Kasumi-1 (cell line): ENCODE results near the gene OSBPL3.
A peak's percentile ranks its signal among the peaks of the same experiment; 100 is the strongest.
"Not testable (repeated sequence)": the region's sequence is repeated elsewhere in the genome, so short reads cannot be mapped to it uniquely, and the experiment has no call there.

Experiments used
- DNase-seq, 2 experiments: peaks; one replicate each; lab custom pipeline; 2025; lab: John Stamatoyannopoulos, UW

Gene OSBPL3

DNA sequence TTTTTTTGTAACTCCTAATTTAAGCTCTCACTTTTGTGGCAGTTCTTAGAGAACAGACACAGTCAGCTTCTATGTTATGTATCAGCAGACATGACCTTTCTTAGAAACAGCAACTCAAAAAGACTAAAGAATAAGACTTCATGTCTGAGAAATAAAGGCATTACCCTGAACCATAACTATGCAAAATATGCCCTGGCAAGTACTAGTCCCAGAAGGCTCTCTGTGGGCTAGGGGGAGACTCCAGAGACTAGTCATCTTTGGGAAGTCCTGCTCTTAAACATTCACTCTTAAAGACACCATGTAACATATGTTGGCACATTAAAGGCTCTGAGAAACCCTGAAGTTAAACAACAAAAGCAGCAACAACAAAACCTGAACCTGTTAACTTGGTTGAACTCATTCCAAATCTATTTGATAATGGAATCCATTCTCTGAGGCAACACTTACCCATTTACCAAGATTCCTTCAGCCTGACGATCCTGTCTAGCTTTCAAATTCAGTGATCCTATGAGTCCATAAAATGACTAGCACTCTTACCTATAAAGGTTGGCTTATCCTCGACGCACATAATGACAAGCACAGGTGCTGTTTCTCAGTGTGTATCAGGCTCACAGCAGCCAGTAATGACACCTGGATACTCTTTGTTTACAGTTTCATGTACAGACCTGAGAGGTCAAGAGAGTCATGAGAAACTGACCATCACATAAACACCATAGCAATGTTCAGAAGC lies 62.3 kb downstream of the OSBPL3 start:
- DNase-seq = no peak

DNA sequence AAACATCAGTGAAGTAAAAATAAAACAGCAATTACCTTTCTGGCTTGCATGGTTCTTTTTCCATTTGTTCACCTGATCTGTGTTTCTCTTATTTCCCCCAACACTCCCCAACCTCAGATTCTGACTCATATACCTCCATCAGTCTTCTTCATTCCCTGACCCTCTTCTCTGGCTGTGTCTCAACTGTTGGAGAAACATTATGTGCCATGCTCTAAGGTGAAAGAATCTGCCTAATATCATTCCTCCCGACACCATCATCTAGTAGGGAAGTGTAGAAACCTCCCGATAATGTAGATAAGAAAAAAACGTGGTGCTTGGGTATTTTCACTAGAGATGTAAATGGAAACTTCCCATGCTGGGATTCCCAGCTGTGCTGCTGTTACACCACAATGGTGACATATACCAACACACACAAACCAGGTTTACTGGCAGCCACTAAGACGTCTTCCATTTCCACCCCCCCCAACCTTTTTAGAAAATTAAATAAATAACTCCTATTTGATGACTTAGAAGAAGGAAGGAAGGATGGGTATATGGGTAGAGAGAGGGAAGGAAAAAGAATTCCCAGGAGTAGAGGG lies 63.4 kb downstream of the OSBPL3 start:
- DNase-seq = no peak

DNA sequence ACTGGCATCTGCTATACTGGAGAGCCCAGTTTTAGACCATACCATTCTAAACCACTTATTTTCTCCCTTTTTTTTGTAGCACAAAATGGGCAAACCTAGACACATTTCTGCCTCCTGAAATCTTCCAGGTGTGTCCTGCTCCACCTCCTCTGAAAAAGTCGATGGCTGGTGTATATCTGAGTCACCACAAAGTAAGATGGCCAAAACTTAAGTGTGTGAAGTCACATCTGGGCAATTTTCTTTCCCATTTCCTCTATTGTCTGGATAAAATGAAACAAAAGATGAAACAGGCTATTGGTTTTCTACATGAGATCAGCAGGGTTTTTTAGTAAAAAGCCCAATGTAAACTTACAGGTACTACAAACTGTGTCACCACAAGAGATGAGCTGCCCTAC lies 65.5 kb downstream of the OSBPL3 start:
- no peak for DNase-seq

- DNase-seq = no peak
Measured at GRCh38 chr7:24913801-24914464, 66.0 kb downstream of the OSBPL3 start.

- DNase-seq = no peak
Measured at GRCh38 chr7:24912874-24913514, 67.0 kb downstream of the OSBPL3 start.

- DNase-seq = no peak
Measured at GRCh38 chr7:24912424-24912823, 67.6 kb downstream of the OSBPL3 start.

GRCh38 chr7:24911213-24911603 lies 68.8 kb downstream of the OSBPL3 start:
- DNase-seq = peak; percentile 59 to 63

DNA sequence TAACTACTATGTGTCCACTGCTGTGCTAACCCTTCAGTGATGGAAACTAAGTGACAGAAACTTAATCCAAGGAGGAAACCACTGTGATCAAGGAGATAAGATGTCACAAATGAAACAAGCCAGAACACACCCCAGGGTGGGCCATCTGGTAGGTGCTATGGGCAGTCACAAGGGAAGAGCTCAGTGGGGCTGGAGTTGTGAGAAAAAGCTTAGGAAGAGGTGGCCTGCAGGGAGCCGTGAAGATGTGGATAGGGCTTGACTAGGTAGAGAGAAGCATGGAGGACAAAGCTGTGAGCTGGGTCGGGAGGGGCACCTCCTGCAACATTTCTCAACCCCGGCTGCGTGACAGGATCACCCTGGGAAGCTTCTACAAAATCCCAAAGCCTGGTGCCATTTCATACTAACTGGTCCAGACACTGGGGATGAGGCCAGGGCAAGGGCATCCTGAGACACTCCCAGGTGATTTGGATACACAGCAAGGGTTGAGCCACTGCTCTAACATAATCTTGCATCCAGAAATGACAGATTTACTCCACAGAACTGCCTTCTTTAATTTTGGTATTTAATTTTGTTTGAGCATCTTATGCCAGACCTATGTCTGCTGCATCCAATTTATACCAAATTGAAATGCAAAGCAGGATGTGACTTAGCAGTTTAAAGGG lies 69.3 kb downstream of the OSBPL3 start:
- DNase-seq = peak in 1 of 2 experiments; percentile 11

DNA sequence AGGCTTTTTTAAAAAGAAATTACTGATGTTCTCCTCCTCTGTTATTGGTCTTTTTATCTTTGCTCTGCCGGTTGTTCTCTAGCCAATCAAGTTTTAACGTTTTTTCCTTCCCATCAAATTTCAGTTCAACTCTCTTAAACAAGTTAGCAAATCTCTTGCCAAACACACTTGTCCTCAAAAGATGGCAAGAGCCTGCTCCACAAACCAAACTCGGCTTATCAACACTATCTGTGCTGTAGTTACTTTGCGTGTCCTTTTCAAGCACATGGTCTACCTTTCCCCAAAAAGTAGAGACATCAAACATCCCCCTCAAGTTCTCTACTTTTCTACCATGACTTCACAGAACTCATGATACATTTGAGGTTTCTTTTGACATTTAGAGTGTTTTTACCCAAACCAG lies 71.3 kb downstream of the OSBPL3 start:
- DNase-seq = no peak

GRCh38 chr7:24908166-24908565 lies 71.8 kb downstream of the OSBPL3 start:
- no peak for DNase-seq

DNA sequence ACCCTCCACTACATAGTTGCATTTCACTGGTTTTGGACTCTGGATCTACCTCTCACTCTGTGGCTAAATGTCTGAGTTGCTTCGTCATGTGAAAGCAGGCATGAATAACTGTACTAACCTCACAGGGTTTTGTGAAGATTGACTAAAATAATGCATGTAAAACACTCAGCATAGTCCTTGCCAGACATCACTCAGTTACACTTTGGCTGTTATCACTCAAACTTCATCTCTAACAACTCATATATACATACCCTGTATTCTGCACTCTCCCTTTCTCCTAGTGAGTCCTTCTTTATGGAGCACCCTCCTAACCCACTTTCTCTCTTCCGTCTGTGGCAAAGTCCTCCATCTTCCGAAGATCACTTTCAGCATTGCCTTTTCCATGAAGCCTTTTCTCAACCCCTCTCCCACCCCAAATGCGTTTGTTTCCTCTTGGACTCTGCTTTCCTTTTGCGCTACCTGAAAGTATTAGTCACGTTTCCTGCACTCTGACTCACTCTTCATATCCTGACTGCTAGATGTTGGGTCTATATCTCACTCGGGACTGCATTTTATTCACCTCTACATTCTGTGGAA lies 72.6 kb downstream of the OSBPL3 start:
- peak; percentile 21 to 40 for DNase-seq

- DNase-seq = no peak
Measured at GRCh38 chr7:24905996-24906770, 73.8 kb downstream of the OSBPL3 start.

DNA sequence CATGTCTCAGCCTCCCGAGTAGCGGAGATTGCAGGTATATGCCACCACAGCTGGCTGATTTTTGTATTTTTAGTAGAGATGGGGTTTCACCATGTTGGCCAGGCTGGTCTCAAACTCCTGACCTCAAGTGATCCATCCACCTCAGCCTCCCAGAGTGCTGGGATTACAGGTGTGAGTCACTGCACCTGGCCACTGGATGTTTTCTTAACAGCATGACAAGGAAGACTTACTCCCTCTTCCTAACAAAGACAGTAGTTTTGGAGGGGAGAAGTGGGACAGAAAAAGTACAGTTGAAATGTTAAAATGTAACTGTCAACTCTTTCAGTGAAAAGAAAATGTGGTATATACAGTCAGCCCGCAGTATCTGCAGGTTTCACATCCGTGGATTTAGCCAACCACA lies 76.0 kb downstream of the OSBPL3 start:
- not testable (repeated sequence) for DNase-seq

- DNase-seq = no peak
Measured at GRCh38 chr7:24903559-24903958, 76.4 kb downstream of the OSBPL3 start.

GRCh38 chr7:24902931-24903330 lies 77.0 kb downstream of the OSBPL3 start:
- no peak for DNase-seq

DNA sequence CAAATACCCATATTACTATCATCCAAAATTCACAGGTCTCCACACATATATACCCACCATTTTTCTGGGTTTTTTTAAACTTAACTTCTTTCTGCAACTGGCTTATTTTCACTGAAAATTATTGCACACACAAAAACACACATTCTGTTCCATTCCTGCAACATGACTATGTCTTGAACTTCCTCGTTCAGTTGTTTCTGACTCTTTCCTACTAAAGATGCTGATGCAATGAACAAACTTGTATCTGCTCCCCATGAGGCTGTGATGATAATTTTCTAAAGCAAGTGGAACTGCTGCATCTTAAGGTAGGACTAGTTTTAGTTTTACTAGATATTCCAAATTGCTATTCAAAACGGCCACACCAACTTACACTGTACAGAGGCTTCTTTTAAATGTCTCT lies 77.7 kb downstream of the OSBPL3 start:
- DNase-seq = no peak

DNA sequence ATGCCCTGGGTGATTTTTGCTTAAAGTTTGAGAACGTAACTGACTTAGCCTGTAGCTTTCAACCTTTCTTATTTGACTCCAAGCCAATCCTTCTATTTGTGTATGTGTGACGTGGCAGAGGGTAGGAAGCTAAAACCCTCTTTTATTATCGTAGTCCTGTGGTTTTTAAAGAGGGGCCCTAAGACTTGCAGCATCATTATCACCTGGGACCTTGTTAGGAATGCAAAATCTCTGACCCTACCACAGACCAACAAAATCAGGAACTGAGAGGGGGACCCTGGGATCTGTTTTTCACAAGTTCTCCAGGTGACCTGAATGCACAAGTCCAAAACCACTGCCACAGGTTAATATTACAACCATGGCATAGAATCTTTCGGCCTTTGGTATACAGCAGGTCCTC lies 80.1 kb downstream of the OSBPL3 start:
- no peak for DNase-seq

DNA sequence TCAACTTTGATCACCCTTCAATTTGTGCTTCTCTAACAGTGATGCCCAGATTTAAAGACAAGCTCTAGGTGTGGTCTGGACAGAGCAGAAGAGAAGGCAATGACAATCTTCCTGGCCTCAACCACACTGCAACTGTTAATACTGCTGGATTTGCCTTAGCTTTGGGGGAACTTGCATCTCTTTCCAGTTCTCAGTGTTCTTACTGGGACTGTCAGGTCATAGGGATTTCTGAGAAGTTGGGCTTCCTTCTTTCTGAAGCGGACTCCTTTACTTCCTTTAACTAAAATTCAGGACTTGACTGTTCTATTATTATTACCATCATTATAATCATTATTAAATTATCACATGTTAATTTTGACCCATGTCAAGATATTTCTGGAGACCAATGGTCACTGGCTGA lies 80.8 kb downstream of the OSBPL3 start:
- DNase-seq = no peak

DNA sequence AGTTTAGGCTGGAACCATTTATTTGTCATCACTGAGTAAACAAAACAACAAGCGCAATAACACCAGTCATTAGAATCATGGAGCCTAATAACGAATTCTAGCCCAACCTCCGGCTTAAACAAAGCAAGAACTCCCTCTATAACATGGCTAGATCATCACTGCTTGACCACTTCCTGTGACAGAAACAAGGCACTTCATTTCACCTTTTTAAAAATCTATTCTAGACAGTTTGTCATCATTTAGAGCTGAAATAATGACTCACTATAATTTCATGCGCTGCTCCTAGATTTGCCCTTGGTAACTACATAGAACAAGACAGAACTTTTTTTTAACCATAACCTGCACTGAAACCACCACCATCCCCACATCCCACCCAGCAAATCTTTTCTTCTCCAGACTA lies 81.3 kb downstream of the OSBPL3 start:
- no peak for DNase-seq

GRCh38 chr7:24896031-24896501 lies 83.9 kb downstream of the OSBPL3 start:
- no peak for DNase-seq
